GM12872 (cell line): Measurements from ENCODE around the gene GIT2.

Experiments
- TF ChIP-seq, protein P1 (sequence below): IDR thresholded peaks from 3 replicates; pipeline ENCODE4 v1.5.1; 2011; ENCODE audit warnings: low read depth, mild to moderate bottlenecking, low read length, moderate library complexity; ENCODE audit not compliant: insufficient read depth

Gene GIT2, protein sequence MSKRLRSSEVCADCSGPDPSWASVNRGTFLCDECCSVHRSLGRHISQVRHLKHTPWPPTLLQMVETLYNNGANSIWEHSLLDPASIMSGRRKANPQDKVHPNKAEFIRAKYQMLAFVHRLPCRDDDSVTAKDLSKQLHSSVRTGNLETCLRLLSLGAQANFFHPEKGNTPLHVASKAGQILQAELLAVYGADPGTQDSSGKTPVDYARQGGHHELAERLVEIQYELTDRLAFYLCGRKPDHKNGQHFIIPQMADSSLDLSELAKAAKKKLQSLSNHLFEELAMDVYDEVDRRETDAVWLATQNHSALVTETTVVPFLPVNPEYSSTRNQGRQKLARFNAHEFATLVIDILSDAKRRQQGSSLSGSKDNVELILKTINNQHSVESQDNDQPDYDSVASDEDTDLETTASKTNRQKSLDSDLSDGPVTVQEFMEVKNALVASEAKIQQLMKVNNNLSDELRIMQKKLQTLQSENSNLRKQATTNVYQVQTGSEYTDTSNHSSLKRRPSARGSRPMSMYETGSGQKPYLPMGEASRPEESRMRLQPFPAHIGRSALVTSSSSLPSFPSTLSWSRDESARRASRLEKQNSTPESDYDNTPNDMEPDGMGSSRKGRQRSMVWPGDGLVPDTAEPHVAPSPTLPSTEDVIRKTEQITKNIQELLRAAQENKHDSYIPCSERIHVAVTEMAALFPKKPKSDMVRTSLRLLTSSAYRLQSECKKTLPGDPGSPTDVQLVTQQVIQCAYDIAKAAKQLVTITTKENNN

DNA sequence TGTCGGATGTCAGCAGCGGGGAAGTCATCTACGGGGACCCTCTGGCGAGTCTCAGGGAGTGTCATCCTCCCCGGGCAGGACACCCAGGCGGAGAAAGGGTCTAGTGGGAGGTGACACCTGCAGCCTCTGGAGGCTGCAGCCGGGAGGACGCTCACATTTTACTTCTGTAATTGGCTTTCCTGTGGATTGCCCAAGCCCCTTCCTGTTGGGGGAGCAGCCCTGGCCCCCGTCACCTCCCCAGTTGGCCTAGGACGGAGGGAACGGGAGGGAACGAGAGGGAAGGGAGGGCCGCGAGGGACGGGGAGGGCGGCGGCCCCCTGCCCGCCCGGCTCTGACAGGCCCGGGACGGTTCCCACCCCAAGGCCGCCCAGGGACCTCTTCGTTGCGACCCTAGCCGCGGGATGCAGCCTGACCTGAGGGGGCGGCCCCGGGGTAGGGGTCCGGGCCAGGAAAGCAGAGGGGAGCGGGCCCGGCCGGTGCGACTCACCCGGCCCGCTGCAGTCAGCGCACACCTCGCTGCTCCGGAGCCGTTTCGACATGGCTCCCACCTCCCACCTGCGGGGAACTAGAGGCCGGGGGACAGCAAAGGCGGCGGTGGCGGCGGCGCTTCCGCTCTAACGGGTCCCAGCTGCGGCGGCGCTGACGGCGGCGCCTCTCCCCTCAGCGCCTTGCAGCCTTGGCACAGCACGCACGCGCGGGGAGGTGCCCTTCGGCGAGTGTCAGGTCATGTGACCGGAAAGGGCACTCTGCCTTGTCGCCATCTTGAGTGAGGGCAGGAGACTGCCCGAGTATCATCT lies at the start of gene GIT2:
Gene GIT2 (minus strand): TSS at position 683 of the 797 bp plus-strand sequence. CDS start 144 bp downstream, at position 539.
- TF ChIP-seq, protein P1, sequence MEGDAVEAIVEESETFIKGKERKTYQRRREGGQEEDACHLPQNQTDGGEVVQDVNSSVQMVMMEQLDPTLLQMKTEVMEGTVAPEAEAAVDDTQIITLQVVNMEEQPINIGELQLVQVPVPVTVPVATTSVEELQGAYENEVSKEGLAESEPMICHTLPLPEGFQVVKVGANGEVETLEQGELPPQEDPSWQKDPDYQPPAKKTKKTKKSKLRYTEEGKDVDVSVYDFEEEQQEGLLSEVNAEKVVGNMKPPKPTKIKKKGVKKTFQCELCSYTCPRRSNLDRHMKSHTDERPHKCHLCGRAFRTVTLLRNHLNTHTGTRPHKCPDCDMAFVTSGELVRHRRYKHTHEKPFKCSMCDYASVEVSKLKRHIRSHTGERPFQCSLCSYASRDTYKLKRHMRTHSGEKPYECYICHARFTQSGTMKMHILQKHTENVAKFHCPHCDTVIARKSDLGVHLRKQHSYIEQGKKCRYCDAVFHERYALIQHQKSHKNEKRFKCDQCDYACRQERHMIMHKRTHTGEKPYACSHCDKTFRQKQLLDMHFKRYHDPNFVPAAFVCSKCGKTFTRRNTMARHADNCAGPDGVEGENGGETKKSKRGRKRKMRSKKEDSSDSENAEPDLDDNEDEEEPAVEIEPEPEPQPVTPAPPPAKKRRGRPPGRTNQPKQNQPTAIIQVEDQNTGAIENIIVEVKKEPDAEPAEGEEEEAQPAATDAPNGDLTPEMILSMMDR: no peak

DNA sequence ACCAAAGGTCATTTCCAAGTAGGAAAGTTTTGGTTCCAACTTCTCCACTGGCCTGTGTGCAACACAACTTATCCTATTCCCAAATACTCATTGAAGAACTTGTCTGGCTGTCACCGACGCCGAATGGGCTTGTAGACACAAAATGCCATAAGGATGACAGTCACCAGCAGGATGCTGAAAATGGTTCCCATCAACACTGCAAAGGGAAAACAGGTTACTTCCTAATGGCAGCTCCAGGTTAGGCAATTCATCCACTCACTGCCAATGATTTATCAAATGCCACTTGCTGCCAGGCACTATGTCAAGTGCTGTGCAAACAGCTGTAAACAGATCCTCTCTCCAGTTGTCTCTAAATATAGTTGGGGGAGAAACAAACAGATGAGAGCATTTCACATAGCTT lies 46.1 kb upstream of the GIT2 start:
- TF ChIP-seq, protein P1: no peak

DNA sequence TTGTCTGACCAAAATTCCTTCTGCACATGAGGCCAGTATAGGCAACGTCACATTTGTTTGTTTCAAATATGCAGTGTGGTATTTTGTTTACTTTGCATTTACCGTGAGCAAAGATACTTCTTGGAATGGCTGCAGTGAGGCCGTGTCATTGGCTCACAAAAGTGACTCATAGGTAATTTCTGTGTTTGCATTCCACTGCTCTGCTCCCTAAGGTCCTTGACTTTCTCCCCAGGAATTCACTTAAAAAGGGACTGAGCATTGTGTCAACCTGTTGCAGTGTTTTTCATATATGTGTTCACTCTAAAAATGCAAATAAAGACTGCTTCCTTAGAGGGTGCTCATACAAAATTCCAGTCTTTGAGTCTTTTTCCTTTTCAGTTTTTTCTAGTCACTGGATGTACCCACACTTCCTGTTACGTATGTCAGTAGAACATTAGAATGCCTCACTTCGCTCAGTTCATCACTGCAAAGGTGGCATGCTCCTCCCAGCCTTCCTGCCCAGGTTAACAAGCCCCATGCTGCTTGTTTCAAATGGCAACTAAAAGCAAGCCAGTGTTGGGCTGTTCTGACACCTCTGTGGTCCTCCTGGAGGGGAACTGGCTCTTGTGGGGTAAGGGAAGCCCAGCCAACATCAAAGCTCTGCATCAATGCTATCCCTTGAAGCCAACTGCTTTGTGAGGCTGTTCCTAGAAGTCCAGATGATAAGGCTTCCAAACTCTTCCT lies 43.1 kb upstream of the GIT2 start:
- TF ChIP-seq, protein P1: no peak

GRCh38 chr12:110038741-110039084 lies 42.5 kb upstream of the GIT2 start:
- TF ChIP-seq, protein P1: no peak

DNA sequence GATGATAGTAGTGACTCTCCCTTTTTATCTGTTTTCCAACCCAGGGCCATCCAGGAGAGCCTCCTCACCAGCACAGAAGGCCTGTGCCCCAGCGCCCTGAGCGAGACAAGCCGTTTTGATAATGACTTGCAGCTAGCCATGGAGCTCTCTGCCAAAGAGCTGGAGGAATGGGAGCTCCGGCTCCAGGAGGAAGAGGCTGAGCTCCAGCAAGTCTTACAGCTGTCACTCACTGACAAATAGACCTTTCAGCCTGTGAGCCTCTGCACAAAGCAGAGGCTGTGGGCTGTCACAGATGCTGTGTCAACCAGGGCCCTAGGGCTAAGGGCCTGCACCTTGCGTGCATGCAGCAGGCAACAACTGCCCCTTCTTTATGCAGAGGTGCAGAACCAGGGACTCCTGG lies 41.1 kb upstream of the GIT2 start:
- TF ChIP-seq, protein P1: no peak

GRCh38 chr12:110035534-110036104 lies 39.5 kb upstream of the GIT2 start:
- TF ChIP-seq, protein P1: no peak
